ENCODE measurements around the gene NDST1. TPM values are rescaled to one million over a fixed set of nuclear protein-coding genes. Genes with fewer than 3 reads are reported as not detected.
A peak's percentile ranks its signal among the peaks of the same experiment; 100 is the strongest.

The NDST1 gene
- total and polyA plus RNA-seq, 2 of the 8 experiments (the other 6 are each of a cell fraction or from before 2014, with no cell fraction given) = 27.0 to 72.0 TPM

DNA sequence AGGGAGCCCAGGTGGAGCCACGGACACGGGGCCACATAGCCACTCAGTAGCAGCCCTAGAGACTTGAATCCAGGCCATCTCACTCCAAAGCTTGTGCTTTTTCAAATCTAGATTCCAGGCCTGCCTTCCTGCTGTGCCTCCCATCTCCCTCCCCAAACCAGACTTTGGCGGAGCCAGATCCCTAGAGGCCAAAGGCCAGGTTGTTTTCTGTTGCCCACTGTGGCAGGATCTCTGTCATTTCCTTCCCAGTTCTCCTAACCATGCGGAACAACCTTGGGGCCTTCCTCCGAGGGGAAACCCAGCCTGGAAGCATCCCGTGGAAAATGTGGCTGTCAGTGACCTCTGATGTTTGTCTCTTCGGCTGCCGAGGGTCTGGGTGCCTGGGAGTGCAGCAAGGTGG lies 42.0 kb upstream of the NDST1 start:
- Histone ChIP-seq H3K4ac (replicated peaks; ENCODE audit: insufficient read length, low read depth, low read length) (no peak overlapping the region), H3K9ac (replicated peaks in 1 of 4; ENCODE audit: extremely low read depth in 1 of 4, low read depth in 3 of 4, low read length in 3 of 4) (no peak overlapping the region), H3K18ac (ENCODE audit: extremely low read depth, low read length) (peak overlapping the region; percentile 32), H3K4me1 (replicated peaks in 1 of 4; ENCODE audit: control insufficient read depth in 3 of 4, insufficient read depth in 4 of 4, low read length in 3 of 4) (peaks cover 3 to 20% (median 13%) of the 10 kb centered on the region in 4 experiments), H2BK120ac (replicated peaks; ENCODE audit: low read depth, low read length) (no peak overlapping the region), H3K36me3 (ENCODE audit: control insufficient read depth in 2 of 4, insufficient read depth in 4 of 4, low read length in 3 of 4) (no peaks in the 10 kb centered on the region), H4K8ac (ENCODE audit: extremely low read depth, insufficient read depth, low read length) (no peak overlapping the region), H3K4me3 (ENCODE audit: extremely low read depth in 1 of 4, insufficient read depth in 2 of 4, low read depth in 3 of 4, low read length in 4 of 4) (no peak overlapping the region), H2AFZ (ENCODE audit: low read length) (0 out of 2 replicates have a peak overlapping the region, but pooled peaks have one; percentile 7), H3K27me3 (replicated peaks in 1 of 4; ENCODE audit: control insufficient read depth in 3 of 4, extremely low read depth in 1 of 4, insufficient read depth in 3 of 4, low read length in 3 of 4) (no peaks in the 10 kb centered on the region), H2BK15ac (ENCODE audit: low read length) (peak overlapping the region; percentile 72; the same call in 1 of the 2 replicates), H3K23ac (ENCODE audit: insufficient read length) (no peak overlapping the region), H4K91ac (replicated peaks; ENCODE audit: insufficient read length, low read length) (peak overlapping the region; percentile 56), H3K79me2 (ENCODE audit: control insufficient read depth in 1 of 2, insufficient read depth in 2 of 2, low read length in 2 of 2) (no peaks in the 10 kb centered on the region), H2BK12ac (ENCODE audit: low read depth, low read length) (no peak overlapping the region), H3K27ac (ENCODE audit: low read depth, low read length) (no peak overlapping the region), H3K4me2 (ENCODE audit: insufficient read depth in 1 of 2, low read depth in 2 of 2, low read length in 2 of 2) (no peak overlapping the region), H3K23me2 (ENCODE audit: low read depth, low read length) (no peaks in the 10 kb centered on the region), H3K79me1 (ENCODE audit: low read depth, low read length) (no peaks in the 10 kb centered on the region), H2AK5ac (ENCODE audit: low read depth, low read length) (no peak overlapping the region), H4K5ac (ENCODE audit: insufficient read length, low read depth, low read length) (no peak overlapping the region), H3K9me3 (ENCODE audit: insufficient read depth in 2 of 2, low read depth in 1 of 2, low read length in 1 of 2) (no peaks in the 10 kb centered on the region), H3K56ac (replicated peaks; ENCODE audit: insufficient read length, low read depth, low read length) (no peak overlapping the region), H2BK20ac (ENCODE audit: low read length) (peak overlapping the region; percentile 80; the same call in 1 of the 2 replicates), H3K14ac (ENCODE audit: insufficient read length) (no peak overlapping the region), H2BK5ac (ENCODE audit: low read depth, low read length) (peak overlapping the region; percentile 73; the same call in 1 of the 2 replicates), H4K20me1 (replicated peaks in 1 of 2; ENCODE audit: control insufficient read depth in 1 of 2, insufficient read depth in 2 of 2, low read length in 2 of 2) (no peaks in the 10 kb centered on the region)
- no peak for FAIRE-seq
- WGBS, 2 experiments (ENCODE audit: extremely low coverage in 1 of 2, insufficient coverage in 1 of 2, insufficient read length in 1 of 2, insufficient replicate concordance in 2 of 2, low coverage in 1 of 2, low lambda C conversion rate in 2 of 2, missing lambda C conversion rate in 1 of 2) = 88% methylated on average over 8 of the region's 8 CpGs; no CpG with 5 or more reads in 1 of the 2 experiments
- CTCF ChIA-PET (ENCODE audit: partially characterized antibody) = interaction anchor here (1.1 to 13.5 kb wide), 7 partner anchors 8 to 95 kb away, joined by 3 to 209 read pairs (median 11); partner anchors contain the start of gene RPS14
- DNase-seq (ENCODE audit: low read depth in 1 of 2, low spot score in 2 of 2) = no peak
- POLR2A ChIA-PET (ENCODE audit: partially characterized antibody) = interaction anchor here (0.9 to 2.8 kb wide), 4 partner anchors 16 to 104 kb away, joined by 3 to 21 read pairs (median 8); partner anchors contain the start of gene RPS14
- no peak for TF ChIP-seq NRF1 (IDR thresholded peaks at IDR 0.05; ENCODE audit: low read depth, low read length)
- no peak for TF ChIP-seq YY1 (IDR thresholded peaks at IDR 0.05; ENCODE audit: low read depth, low read length)
- TF ChIP-seq, protein P1, sequence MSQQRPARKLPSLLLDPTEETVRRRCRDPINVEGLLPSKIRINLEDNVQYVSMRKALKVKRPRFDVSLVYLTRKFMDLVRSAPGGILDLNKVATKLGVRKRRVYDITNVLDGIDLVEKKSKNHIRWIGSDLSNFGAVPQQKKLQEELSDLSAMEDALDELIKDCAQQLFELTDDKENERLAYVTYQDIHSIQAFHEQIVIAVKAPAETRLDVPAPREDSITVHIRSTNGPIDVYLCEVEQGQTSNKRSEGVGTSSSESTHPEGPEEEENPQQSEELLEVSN (IDR thresholded peaks at IDR 0.05) = no peak
- no peak for TF ChIP-seq CTBP2 (IDR thresholded peaks at IDR 0.05; ENCODE audit: borderline replicate concordance, insufficient read depth, insufficient read length, low read length)
- no peak for TF ChIP-seq EZH2 (IDR thresholded peaks at IDR 0.05; ENCODE audit: low read depth, low read length, severe bottlenecking)
- TF ChIP-seq, protein P2, sequence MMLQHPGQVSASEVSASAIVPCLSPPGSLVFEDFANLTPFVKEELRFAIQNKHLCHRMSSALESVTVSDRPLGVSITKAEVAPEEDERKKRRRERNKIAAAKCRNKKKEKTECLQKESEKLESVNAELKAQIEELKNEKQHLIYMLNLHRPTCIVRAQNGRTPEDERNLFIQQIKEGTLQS (IDR thresholded peaks at IDR 0.05; ENCODE audit: insufficient read depth, low read depth, low read length) = no peak
- no peak for TF ChIP-seq POU5F1 (IDR thresholded peaks at IDR 0.05; ENCODE audit: low read depth, low read length)
- no peak for TF ChIP-seq RXRA (IDR thresholded peaks at IDR 0.05; ENCODE audit: insufficient read depth, low read depth, low read length)
- TF ChIP-seq POLR2A (IDR thresholded peaks at IDR 0.05; ENCODE audit: control extremely low read depth in 1 of 2, low read depth in 2 of 2, low read length in 2 of 2) = no peak
- TF ChIP-seq CHD1 (IDR thresholded peaks at IDR 0.05; ENCODE audit: low read depth, low read length) = no peak
- TF ChIP-seq MAFK (IDR thresholded peaks at IDR 0.05; ENCODE audit: low read depth, low read length) = no peak
- TF ChIP-seq RFX5 (IDR thresholded peaks at IDR 0.05; ENCODE audit: borderline replicate concordance, low read depth, low read length) = no peak
- no peak for TF ChIP-seq CREB1 (IDR thresholded peaks at IDR 0.05)
